Adrenal gland (tissue), 12 donors: ENCODE measurements around the gene KLF11. TPM values are rescaled to one million over a fixed set of nuclear protein-coding genes. Genes with fewer than 3 reads are reported as not detected.

Experiments used
- DNase-seq, 7 donors: peaks; one replicate each; pipeline ENCODE4 v3.0.0-alpha.2; 2019 to 2020
- H3K27ac ChIP-seq, 5 donors: fragments of 200-600 bp; sonication (generic) in 4 of 5; 1 replicate in 3 of 5; 2 replicates in 2 of 5; pipeline versions ENCODE4 v1.5.1 to v1.8.0; 2016 to 2020; ENCODE audit warnings: mild to moderate bottlenecking in 1 of 5
- H3K27me3 ChIP-seq: fragments of 200-600 bp; 2 replicates; pipeline ENCODE4 v1.8.0; 2021
- H3K36me3 ChIP-seq, 2 donors: fragments of 200-600 bp; replicated peaks in 1 of 2; 1 replicate in 1 of 2; 2 replicates in 1 of 2; pipeline versions ENCODE4 v1.5.1 to v1.8.0; 2018 to 2022
- H3K4me1 ChIP-seq, 2 donors: fragments of 200-600 bp; replicated peaks in 1 of 2; 1 replicate in 1 of 2; 2 replicates in 1 of 2; pipeline versions ENCODE4 v1.5.1 to v1.8.0; 2018 to 2021
- H3K4me3 ChIP-seq, 4 donors: fragments of 200-600 bp; sonication (generic) in 3 of 4; one replicate each; pipeline ENCODE4 v1.5.1; 2016 to 2018
- H3K9me3 ChIP-seq, 3 donors: fragments of 200-600 bp; sonication (generic) in 1 of 3; replicated peaks in 1 of 3; 1 replicate in 2 of 3; 2 replicates in 1 of 3; pipeline versions ENCODE4 v1.5.1 to v1.8.0; 2016 to 2021
- CTCF ChIP-seq, 6 experiments: fragments of 450-650 bp in 4 of 6; fragments of 200-600 bp in 2 of 6; sonication (generic) in 1 of 6; IDR thresholded peaks; 1 replicate in 5 of 6; 2 replicates in 1 of 6; pipeline versions ENCODE4 v1.5.1 to v1.8.0; 2016 to 2021; ENCODE audit warnings: antibody characterized with exemption in 6 of 6, mild to moderate bottlenecking in 2 of 6, moderate library complexity in 1 of 6
- POLR2A ChIP-seq, 2 donors: fragments of 450-650 bp; IDR thresholded peaks; one replicate each; pipeline ENCODE4 v1.6.1; 2017; ENCODE audit warnings: antibody characterized with exemption in 2 of 2, mild to moderate bottlenecking in 2 of 2, moderate library complexity in 1 of 2
- WGBS, 4 donors: extraction: QIAGEN DNeasy Blood & Tissue Kit in 2 of 4; methylation state at CpG; one replicate each; pipeline versions ENCODE4 v1.1.5 to v1.1.7; 2013 to 2017; 5-methylcytosine and 5-hydroxymethylcytosine counted together
- intact Hi-C, 2 donors: fragments of 100-400 bp; cut with DNase I; formaldehyde crosslinking; loops; one replicate each; pipeline versions ENCODE4 v1.14.1 to v1.15.0; 2022 to 2023
- polyA plus RNA-seq, 3 donors: library from polyadenylated mRNA; stranded (reverse); fragments of 200-250 nt in 2 of 3; fragments of 350-450 nt in 1 of 3; fragmentation: Illumina TruSeq in 1 of 3; extraction: RNeasy Lipid Tissue Mini Kit (QIAGEN cat#74804) in 1 of 3; gene quantifications; one replicate each; pipeline ENCODE4 v1.2.3, GENCODE V29; 2013 to 2014
- total RNA-seq, 9 donors: library from RNA; depleted of rRNA in 4 of 9; stranded (reverse); fragments of >200 nt in 4 of 9; fragments of 120-200 nt in 1 of 9; fragmentation: NEBNext Ultra II Directional in 1 of 9; extraction: Animal tissue kit (Norgen Biotek cat#: 25700) in 1 of 9; gene quantifications; one replicate each; pipeline versions ENCODE4 v1.1.0 to v1.2.4, GENCODE V29; 2013 to 2023
- donor health status: healthy with polysubstance abuse.
- donor health status: Bipolar disorder and iron deficiency.
- donor health status: DM: yes; HTN: yes; CAD: no.
- donor health status: DM: no; HTN: no; CAD: no.
- donor health status: DM: no; HTN: no; CAD: no.
- donor health status: DM: yes; HTN: yes; CAD: no.

The KLF11 gene
- total and polyA plus RNA-seq, 12 donors: 6.8 to 75.7 (median 26.1) TPM

- no peaks in the 10 kb centered on the region for H3K9me3 ChIP-seq
- no peak overlapping the region for H3K27ac ChIP-seq
- H3K4me3 ChIP-seq: no peak overlapping the region
- no peaks in the 10 kb centered on the region for H3K4me1 ChIP-seq
- TF ChIP-seq POLR2A (IDR thresholded peaks at IDR 0.05) (no peak), CTCF (IDR thresholded peaks at IDR 0.05) (no peak)
- DNase-seq: no peak
- WGBS, 4 donors: 71 to 98% (median 84%) methylated on average over 2 of the region's 2 CpGs
- intact Hi-C loops: no loop called here
- no peaks in the 10 kb centered on the region for H3K36me3 ChIP-seq
- H3K27me3 ChIP-seq: no peaks in the 10 kb centered on the region
These were observed 24.0 kb downstream of the KLF11 start for GRCh38 chr2:10067330-10067729.

GRCh38 chr2:10067881-10068280 lies 24.5 kb downstream of the KLF11 start:
- H3K27me3 ChIP-seq: no peaks in the 10 kb centered on the region
- 88 to 100% (median 92%) methylated on average over 1 of the region's 1 CpG for WGBS, 4 donors
- TF ChIP-seq CTCF (IDR thresholded peaks at IDR 0.05) (no peak), POLR2A (IDR thresholded peaks at IDR 0.05) (no peak)
- H3K4me1 ChIP-seq: no peaks in the 10 kb centered on the region
- H3K9me3 ChIP-seq: no peaks in the 10 kb centered on the region
- no peak overlapping the region for H3K27ac ChIP-seq
- DNase-seq: no peak
- intact Hi-C loops: no loop called here
- no peak overlapping the region for H3K4me3 ChIP-seq
- no peaks in the 10 kb centered on the region for H3K36me3 ChIP-seq

- Histone ChIP-seq H3K4me1 (no peaks in the 10 kb centered on the region), H3K36me3 (no peaks in the 10 kb centered on the region), H3K4me3 (no peak overlapping the region), H3K27ac (no peak overlapping the region), H3K27me3 (no peaks in the 10 kb centered on the region), H3K9me3 (no peaks in the 10 kb centered on the region)
- no peak for TF ChIP-seq POLR2A (IDR thresholded peaks at IDR 0.05)
- TF ChIP-seq CTCF (IDR thresholded peaks at IDR 0.05): no peak
- 91 to 95% (median 93%) methylated on average over 9 to 16 of the region's 16 CpGs for WGBS, 4 donors
- DNase-seq: no peak
- intact Hi-C loops: loop anchor here (5.0 kb wide), 1 partner anchor 361 kb away; no protein-coding TSS in a partner anchor
These were observed 27.8 kb downstream of the KLF11 start for GRCh38 chr2:10071176-10071575.

- intact Hi-C loops: loop anchor here (5.0 kb wide), 1 partner anchor 361 kb away; no protein-coding TSS in a partner anchor
- no peaks in the 10 kb centered on the region for H3K4me1 ChIP-seq
- H3K27me3 ChIP-seq: no peaks in the 10 kb centered on the region
- DNase-seq: no peak
- no peaks in the 10 kb centered on the region for H3K9me3 ChIP-seq
- no peak overlapping the region for H3K4me3 ChIP-seq
- H3K36me3 ChIP-seq: no peaks in the 10 kb centered on the region
- TF ChIP-seq POLR2A (IDR thresholded peaks at IDR 0.05) (no peak), CTCF (IDR thresholded peaks at IDR 0.05) (no peak)
- no peak overlapping the region for H3K27ac ChIP-seq
- 87 to 91% (median 89%) methylated on average over 7 of the region's 7 CpGs for WGBS, 4 donors
These were observed 28.2 kb downstream of the KLF11 start for GRCh38 chr2:10071595-10071994.
